GM18498 (cell line): Measurements from ENCODE around the gene PAX5.

ENCODE experiments used
- ATAC-seq: cut with Tn5 transposase; IDR thresholded peaks from one replicate; pipeline ENCODE4 v1.9.1; 2021; ENCODE audit warnings: mild to moderate bottlenecking, moderate library complexity; ENCODE audit not compliant: unreplicated experiment

Gene PAX5

DNA sequence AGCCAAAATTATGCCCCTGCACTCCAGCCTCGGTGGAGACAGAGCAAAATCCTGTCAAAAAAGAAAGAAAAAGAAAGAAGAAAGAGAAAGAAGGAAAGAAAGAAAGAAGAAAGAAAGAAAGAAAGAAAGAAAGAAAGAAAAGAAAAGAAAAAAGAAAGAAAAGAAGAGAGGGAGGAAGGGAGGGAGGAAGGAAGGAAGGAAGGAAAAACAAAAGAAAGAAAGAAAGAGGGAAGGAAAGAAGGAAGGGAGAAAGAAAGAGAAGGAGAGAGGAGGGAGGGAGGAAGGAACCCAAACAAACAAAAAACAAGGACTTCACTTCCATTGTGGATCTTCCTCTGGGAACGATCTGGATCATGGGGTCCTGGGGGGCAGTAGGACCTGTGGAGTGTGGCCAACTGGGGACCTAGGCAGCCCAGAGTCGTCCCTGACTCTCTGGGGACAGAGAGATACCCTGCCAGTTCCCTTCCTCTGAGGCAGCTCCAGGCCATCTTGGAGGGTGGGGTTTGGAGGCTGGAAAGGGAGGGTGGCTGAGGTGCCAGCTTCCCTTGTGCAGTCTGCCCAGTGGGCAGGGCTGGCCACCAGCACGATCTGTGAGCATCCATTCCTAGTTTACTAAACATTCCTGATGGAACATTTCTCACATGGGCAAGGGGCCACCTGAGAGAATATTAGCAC, 216.8 kb downstream of the PAX5 start:
- ATAC-seq: no peak

DNA sequence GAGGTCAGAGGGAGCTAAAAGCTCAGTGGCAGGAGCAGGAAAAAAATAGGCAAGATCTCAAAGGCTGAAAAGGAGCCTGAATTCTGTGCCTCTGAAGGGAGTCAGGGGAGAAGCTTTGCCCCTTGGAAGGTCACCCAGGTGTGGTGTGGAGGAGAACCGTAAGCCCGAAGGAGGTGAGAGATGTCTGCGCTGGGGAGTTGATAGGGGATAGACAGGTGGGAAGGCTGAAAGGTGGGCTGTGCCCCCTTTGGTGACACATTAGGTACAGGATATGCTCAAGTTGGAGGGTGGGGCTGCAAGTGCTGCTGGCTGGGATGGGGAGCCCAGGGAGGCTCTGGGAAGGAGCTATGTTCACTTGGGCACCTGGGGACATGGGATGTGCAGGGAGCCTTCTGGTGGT, 217.7 kb downstream of the PAX5 start:
- no peak for ATAC-seq

DNA sequence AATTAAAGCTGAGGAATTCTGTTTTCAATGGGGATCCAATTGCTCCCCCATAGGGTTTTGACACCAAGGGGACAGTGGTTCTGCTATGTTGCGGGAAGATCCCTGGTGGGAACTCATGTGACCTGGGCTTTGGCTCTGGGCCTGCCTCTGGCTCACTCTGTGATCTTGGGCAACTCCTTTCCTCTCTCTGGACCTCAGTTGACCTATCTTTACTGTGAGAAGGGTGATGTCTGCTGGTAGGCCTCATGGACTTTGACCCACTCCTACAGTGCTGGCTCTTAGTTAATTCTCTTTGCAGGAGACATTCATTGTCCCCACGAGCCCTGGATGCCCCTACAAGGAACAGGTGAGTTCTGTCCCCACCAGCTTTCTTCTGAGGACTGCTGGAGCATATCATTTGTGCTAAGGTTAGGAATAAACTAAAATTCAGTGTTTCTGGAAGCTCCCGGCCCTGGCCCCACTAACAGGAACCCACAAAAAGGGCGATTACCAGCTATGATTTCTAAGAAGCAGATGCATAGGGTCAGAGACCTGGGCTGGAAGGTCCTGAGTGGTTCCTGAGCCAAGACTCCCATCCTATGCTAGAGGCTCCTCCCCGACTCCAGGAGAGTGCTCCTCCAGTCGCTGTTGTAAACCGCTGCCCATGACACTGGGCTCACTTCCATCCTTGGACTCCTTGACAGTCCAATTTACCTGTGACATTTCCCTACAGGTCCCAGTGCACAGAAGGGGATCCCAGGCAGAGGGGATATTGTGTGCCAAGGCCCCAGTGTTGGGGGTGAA, 218.3 kb downstream of the PAX5 start:
- no peak for ATAC-seq

DNA sequence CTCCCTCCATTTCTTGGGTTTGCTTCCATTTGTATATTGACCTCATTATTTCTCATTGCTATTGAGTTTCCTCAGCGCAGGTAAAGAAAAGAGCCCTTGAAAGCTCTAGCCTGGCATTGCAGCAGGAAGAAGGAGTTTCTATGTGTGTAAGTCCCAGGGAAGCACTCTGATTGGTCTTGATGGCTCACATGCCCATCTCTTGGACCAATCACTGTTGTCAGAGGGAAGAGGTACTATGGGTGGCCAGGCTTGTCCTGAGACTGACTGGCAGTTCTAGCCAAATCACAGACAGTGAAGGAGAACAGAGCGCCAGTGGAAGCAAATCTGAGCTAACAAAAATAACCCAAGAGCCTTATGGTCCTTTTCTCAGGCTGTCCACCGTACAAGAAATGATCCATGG, 219.0 kb downstream of the PAX5 start:
- ATAC-seq: no peak

DNA sequence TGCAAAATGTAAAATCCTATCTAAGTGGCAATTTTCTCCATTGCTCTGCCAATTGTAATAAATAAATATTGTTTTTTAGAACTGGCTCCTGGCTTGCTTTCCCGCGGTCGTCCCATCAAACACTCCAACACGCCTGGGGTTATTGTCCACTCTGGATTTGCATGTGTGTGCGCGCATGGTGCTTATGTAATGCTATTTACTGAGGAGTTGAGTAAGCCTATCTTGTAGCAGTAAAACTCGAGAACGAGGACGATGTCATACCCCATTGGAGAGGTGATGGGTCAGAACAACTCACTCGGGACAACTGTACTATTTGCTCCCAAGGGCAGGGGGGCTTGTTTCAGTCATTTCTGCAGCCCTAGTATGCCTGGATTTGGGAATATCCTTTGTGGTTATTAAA, 220.9 kb downstream of the PAX5 start:
- no peak for ATAC-seq

DNA sequence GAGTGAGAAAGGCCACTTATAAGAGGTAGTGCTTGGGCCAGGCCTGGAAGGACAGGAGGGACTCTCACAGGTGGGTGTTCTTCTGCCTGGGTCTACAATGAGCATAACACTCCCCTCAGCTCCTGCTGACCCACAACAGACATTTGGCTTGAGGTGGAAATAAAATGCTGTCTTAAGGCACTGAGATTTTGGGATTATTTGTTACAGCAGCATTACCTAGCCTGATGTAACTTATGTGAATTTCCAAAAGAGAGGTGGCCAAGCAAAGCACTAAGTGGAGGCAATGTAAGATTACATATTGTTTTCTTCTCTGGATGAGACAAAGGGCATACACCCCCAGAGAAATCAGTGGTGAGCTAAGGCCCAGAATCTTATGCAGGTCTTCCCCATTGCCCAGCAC, 221.5 kb downstream of the PAX5 start:
- no peak for ATAC-seq

DNA sequence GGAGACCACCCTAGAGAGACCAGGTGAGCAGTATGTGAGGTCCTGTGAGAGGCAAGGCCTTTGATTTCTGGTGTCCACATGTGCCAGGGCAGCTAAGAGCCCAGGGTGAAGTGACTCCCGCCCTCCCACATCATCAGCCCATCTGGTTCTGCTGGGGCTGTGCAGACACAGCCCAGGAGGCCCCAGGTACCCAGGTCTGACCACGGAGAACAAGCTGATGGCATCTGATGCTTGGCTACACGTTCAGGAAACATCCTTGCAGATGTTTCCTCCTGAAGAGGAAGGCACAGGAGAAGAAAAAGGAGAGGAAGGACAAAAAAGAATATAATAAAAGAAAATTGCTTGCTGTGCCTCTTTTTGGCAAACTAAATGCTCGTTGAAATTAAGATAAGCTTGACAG, 225.8 kb downstream of the PAX5 start:
- ATAC-seq: no peak

DNA sequence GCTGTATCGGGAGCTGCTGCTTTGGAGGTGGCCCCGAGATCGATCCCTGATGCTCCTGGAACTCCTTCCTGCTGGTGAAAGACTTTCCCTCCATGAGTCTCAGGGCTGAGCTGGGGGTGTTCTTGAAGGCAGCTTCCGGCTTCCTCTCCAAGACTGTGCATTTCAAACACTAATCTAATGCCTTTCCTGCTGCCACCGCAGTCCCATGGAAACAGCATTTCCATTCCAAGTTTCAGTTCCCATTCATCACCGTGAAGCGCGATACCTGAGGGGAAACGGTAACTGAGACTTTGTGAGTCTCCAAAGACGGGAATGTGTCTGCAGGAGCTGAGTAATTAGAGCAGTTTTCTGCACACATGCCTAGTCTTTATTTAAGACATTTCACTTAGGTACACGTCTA, 230.1 kb downstream of the PAX5 start:
- no peak for ATAC-seq

DNA sequence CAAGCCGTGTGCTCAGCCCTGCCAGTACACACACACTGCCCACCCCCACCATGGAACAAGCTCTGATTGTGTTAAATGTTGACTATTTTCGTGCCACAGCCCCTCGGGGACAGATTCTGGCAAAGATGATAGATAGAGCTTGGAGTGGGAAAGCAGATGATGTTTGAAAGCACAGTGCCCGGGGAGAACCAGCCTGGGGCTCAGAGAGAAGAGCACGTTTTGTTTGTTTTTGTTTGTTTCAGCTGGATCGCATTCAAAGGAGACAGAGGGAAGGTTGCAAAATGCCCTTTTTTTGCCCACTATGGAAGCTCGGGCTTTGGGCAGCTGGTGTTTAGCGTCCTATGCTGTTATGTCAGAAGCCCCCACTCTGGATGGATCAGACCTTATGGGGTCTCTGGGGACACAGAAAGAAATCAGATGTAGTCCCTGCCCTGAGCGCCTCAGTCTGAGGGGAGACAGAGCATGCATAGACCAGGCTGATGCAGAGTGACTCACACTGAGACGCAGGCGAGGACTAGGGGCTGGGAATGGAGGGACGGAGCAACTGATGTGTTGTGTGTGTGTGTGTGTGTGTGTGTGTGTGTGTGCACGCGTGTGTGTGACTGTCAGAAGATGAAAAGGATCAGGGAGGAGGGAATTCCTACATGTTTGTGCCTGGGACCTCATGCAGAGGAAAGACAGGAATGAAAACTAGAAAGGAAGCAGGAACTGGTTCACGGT, 231.7 kb downstream of the PAX5 start:
- ATAC-seq: no peak

DNA sequence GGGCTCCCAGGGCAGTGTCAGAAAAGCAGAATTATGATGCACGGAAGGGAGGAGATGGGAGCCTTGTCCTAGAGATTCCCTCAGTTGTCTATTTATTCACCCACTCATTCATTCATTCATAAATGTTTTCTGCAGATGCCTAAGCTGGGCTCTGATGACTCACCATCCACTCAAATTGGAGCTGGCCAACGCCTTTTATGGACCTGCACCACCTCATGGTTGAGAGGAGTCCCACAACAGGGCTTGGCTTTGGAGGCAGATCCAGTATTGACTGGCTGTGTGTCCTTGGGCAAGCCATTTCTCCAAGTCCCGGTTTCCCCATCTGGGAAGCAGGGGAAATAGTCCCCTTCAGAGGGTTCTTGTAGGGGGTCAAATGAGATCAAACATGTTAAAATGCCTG, 233.6 kb downstream of the PAX5 start:
- no peak for ATAC-seq

DNA sequence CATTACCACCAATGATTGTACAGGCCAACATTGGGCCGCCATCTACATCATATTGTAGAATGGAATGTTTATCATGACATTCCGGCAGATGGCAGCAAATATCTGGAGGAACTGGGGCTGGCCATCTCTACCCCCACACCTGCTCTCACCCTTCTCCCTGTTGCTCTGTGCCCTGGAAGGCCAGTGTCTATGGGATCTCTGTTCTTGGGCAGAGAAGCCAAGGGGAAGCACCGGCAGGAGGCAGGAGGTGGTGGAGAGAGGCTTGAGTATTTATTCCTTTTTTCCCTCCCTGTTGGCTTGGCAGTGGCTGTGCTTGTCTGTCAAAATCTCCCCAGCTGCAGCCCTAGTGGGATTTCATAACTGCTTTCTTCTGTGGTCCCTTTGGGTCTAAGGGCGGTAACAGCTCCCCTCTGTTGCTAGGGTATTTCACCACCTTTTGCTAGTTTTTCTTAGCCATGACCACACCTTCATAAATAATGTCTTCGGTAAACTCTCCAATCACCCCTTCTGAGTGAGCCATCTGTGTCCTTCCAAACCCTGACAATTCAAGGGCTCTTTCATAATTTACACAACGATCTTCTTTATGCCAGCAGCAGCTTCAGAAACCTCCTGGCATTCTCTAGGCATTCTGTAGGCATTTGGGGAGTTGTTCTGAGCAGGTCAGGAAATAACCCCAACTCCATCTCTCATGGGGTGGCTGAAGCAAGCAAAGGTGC, 235.6 kb downstream of the PAX5 start:
- no peak for ATAC-seq

DNA sequence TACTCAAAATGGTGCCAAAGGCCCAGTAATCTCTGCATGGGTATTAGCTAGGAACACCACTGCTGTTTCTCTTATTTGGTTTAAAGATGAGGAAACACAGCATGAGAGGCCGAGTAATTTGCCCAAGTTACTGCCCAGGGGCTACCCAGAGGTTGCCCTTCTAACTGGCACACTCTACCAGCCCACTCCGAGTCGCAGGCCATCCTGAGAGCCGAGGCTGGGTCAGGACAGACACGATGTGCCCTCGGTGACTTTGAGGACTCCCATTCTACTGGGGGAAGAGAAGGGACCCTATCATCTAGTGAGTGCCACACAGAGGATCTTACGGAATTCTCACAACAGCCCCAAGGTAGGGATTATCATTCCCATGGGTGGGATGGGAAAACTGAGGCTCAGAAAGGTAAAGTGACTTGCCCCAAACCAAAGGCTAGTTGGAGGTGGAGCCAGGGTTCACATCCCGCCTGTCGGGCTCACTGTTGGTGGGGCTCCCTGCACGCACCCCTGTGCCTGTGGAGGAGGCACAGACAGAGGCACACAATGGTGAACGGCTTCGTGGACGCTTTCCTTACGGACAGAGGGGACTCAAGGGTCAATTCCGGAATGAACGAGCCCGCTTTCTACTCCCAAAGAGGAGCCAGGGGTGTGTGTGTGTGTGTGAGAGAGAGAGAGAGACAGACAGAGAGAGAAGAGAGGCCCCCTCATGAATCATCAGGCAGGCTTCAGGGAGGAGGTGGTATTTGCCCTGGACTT, 236.4 kb downstream of the PAX5 start:
- ATAC-seq: no peak

DNA sequence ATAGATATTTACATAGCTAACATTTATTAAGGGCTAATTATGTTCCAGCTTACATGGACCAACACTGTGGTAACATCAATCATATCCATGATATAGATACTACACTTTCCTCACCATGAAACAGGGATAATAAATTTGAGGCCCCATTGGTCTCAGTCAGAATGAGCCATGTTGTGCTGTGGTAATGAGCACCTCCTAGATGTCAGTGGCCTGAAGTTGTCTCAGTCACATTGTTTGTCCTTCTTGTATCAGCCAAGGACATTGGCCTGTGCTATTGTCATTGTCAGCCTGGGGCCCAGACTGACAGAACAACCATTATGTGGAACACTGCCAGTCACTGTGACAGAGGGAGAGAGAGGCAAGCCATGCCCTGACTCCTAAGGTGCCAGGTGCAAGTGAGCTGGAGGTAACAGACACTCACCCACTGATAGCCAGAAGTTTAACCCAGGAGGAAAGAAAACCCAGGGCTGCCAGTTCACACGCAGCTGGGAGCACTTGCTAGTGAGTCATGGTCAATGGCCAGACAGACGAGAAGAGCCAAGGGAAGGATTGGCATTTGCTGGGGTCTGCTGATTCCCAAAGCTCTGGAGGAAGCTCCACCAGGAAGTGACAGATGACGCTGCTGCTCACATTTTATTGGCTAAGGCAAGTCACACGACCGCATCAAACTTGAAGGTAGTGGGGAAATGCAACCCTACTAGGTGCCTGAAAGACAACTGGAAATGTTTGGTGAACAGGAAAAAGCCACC, 237.2 kb downstream of the PAX5 start:
- no peak for ATAC-seq

DNA sequence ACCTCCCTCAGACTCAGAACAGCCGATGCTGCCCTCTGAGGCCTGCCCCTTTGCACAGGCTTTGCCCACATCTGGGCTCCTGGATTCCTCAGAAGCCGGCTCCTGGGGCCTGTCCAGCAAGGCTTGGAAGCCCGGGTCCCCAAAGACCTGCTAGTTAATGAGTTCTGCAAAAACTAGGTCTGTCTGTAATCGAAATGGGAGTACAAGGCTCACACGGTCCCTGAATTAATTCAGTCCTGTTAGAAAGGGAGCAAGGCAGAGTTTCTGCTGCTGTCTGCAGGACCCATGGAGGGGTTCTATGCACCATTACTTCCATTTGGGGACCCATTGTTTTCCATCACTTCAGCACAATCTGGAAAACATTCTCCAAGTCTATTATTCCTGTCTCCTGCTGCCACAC, 239.6 kb downstream of the PAX5 start:
- no peak for ATAC-seq

DNA sequence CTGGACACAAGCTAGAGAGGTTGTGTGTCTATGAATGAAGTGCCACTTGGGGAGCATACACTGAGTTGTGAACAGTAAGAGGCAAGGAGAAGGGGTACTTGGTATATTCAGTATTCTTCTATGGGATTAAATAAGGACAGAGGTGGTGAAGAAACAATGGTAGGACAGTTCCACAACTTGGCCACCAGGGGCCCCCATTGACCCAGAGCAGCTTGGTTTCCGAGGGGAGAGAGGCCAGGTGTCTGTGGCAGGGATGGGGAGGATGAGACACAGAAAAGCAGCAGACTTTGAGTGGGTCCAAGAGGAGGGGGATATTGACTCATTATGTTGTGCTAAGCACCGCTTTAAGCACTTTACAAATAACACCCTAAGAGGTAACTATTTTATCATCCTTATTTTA, 240.8 kb downstream of the PAX5 start:
- ATAC-seq: no peak

DNA sequence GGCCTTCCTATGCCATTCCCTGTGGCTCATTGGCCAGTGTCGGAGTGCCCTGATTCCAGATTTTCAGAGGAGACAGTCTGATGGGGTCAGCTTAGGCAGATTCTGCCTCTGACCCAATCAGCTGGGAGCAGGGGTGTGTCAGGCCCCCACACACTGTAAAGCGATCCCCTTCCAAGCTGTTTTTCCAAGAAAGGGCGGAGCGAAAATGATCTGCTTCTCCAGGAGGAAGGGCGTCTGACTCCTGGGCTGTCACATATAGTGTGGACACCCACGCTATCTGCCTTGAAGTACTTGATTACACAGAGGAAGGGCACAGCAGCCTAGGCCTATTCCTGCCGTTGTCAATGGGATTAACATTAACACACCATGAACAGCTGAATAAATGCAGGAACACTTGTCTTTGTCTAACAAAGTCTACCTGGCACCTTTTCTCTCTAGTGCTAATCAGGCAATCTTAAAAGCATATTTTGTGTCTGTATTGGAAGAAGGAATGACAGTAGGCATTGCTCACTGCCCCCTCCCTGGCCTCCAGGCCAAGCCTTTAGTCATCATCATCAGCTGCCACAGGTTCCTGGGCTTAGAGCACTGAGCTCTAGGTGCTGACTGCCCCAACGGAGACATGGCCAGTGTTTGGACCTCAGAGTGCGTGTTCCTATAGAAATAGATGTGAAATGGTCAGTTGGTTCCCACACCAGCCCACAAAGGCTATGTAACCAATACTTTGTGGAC, 242.7 kb downstream of the PAX5 start:
- ATAC-seq: no peak

DNA sequence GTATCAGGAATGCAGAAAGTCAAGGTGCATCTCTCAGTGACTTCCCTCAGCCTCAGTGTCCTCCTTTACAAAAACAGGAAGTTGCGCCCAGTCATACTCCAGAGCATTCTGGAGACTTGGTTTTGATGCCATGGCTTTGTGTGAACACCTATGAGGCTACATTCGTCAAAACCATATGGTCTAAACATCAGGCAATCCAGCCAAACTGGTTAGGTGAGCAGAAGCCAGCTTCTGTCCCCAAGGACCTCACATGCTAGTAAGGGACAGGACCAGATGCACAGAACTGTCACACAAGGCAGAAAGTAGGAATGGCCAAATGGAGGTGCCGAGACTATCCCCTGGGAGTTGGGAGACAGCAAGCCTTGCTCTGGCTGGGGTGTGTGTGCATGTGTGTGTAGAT, 244.2 kb downstream of the PAX5 start:
- ATAC-seq: no peak

DNA sequence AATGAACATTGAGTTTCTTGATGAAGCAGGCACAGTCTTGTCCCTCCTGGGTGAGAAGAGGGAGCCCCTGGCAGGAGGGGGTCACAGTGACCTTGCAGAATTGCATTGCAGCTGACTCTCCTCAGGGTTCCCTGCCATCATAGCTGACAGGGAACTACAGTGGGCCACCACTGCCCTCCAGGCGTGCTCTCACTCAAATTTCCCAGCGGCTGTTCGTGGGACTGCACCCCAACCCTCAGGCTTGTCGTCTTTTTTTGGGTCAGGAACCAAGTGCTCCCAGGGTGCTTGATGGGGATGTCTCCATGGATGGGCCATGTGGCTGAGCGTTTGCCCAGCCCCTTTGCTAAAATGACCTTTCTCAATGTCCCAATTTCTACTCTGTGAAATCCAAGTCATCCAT, 245.5 kb downstream of the PAX5 start:
- no peak for ATAC-seq

DNA sequence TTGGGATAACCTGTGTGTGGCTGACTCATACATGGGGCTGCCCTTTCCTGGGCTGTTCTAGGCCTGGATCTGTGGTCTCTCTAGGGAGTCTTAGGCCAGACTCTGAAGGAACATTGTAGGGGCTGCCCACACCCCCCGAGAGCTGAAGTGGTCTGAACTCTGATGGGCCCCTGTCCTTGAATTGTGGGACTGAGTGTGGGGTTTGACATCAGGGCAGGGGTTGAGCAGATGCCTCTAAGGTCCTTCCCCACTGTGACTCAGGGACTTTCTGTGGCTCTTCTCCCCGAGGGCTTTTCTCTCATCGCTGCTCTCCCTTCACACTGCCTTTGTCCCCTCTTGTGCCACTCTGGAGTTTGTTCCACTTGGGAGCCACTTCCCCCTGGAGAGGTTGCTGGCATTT, 246.4 kb downstream of the PAX5 start:
- ATAC-seq: no peak
